K562 (cell line): Measurements from ENCODE around the gene KCNK1.

ENCODE experiments used
- CTCF ChIP-seq, 3 experiments: IDR thresholded peaks in 2 of 3; conservative IDR thresholded peaks in 1 of 3; 2 replicates each; pipeline ENCODE4 v1.5.1; 2011 to 2012; ENCODE audit warnings: low read length in 3 of 3, mild to moderate bottlenecking in 3 of 3, control low read depth in 2 of 3, improper control_type of control experiment in 1 of 3, inconsistent platforms in 1 of 3, low read depth in 1 of 3, mixed read lengths in 1 of 3, moderate library complexity in 1 of 3; ENCODE audit not compliant: insufficient read depth in 2 of 3
- FOS ChIP-seq: IDR thresholded peaks from 3 replicates; pipeline ENCODE4 v1.6.1; 2011; ENCODE audit not compliant: insufficient read length; ENCODE audit errors: extremely low read depth
- HDAC1 ChIP-seq, 2 experiments: fragments of 450-650 bp; IDR thresholded peaks; 2 replicates each; pipeline ENCODE4 v1.6.1; 2016 to 2017; ENCODE audit warnings: inconsistent platforms in 1 of 2, mild to moderate bottlenecking in 1 of 2, moderate library complexity in 1 of 2
- NFRKB ChIP-seq: fragments of 450-650 bp; IDR thresholded peaks from 2 replicates; pipeline ENCODE4 v1.6.1; 2016; ENCODE audit warnings: low read depth
- NFXL1 ChIP-seq: fragments of 450-650 bp; formaldehyde crosslinking; IDR thresholded peaks from 2 replicates; pipeline ENCODE4 v1.4.0; 2021; ENCODE audit warnings: mild to moderate bottlenecking
- POLR2AphosphoS5 ChIP-seq: IDR thresholded peaks from 2 replicates; pipeline ENCODE4 v1.6.1; 2011; ENCODE audit warnings: mild to moderate bottlenecking, low read depth, low read length, moderate library complexity; ENCODE audit not compliant: control insufficient read depth, insufficient read depth
- SIRT6 ChIP-seq: IDR thresholded peaks from one replicate; pipeline ENCODE4 v1.6.1; 2012; ENCODE audit warnings: low read depth, mild to moderate bottlenecking, control low read depth, inconsistent platforms, low read length, moderate library complexity
- TCF7L2 ChIP-seq: fragments of 150-350 bp; IDR thresholded peaks from 2 replicates; pipeline ENCODE4 v1.6.1; 2016; ENCODE audit warnings: low read depth, mild to moderate bottlenecking, low read length, moderate library complexity
- TEAD1 ChIP-seq, 2 experiments: fragments of 450-650 bp in 1 of 2; sonication (generic) in 1 of 2; formaldehyde crosslinking; IDR thresholded peaks; 2 replicates each; pipeline versions ENCODE4 v1.4.0 to v1.8.0; 2020 to 2022; ENCODE audit warnings: mild to moderate bottlenecking in 2 of 2, missing genetic modification reagents in 1 of 2
- ZNF407 ChIP-seq: fragments of 450-650 bp; IDR thresholded peaks from 2 replicates; pipeline ENCODE4 v1.6.1; 2016; ENCODE audit warnings: low read depth

GRCh38 chr1:233651061-233651460 lies 37.2 kb downstream of the KCNK1 start:
- TF ChIP-seq TCF7L2 (no peak), CTCF (IDR thresholded peaks at IDR 0.05 in 2 of 3, conservative IDR thresholded peaks at IDR 0.05 in 1 of 3; ENCODE audit: insufficient read depth in 2 of 3, low read depth in 1 of 3, low read length in 3 of 3) (no peak), FOS (no peak), HDAC1 (IDR thresholded peaks at IDR 0.05) (no peak), NFRKB (no peak), ZNF407 (no peak), POLR2AphosphoS5 (no peak), TEAD1 (CRISPR knock-in tag; IDR thresholded peaks at IDR 0.05) (no peak), SIRT6 (no peak), NFXL1 (no peak)
